NT2/D1 (cell line): ENCODE data around the gene SURF4.
A peak's percentile ranks its signal among the peaks of the same experiment; 100 is the strongest.

ENCODE experiments used
- DNase-seq: peaks from one replicate; pipeline ENCODE4 v3.0.0-alpha.2; 2011; ENCODE audit warnings: low read depth, low spot score
- H3K27me3 ChIP-seq: 2 replicates; pipeline ENCODE4 v1.6.0; 2011; ENCODE audit warnings: mild to moderate bottlenecking; ENCODE audit not compliant: insufficient read length, insufficient read depth
- H3K36me3 ChIP-seq: 2 replicates; pipeline ENCODE4 v1.6.1; 2011; ENCODE audit warnings: mild to moderate bottlenecking, low read length, mixed read lengths; ENCODE audit not compliant: insufficient read depth, insufficient read length
- H3K4me1 ChIP-seq: 2 replicates; pipeline ENCODE4 v1.5.1; 2011; ENCODE audit not compliant: insufficient read depth, insufficient read length
- H3K4me3 ChIP-seq: 2 replicates; pipeline ENCODE4 v1.5.1; 2011; ENCODE audit warnings: low read depth; ENCODE audit not compliant: insufficient read length
- H3K9ac ChIP-seq: 2 replicates; pipeline ENCODE4 v1.6.0; 2011; ENCODE audit warnings: low read depth; ENCODE audit not compliant: insufficient read length
- H3K9me3 ChIP-seq: 2 replicates; pipeline ENCODE4 v1.5.1; 2011; ENCODE audit warnings: mild to moderate bottlenecking, low read length; ENCODE audit not compliant: insufficient read depth
- SUZ12 ChIP-seq: IDR thresholded peaks from 2 replicates; pipeline ENCODE4 v1.6.1; 2011; ENCODE audit not compliant: insufficient read length, insufficient read depth; ENCODE audit errors: extremely low read depth
- YY1 ChIP-seq: IDR thresholded peaks from 2 replicates; pipeline ENCODE4 v1.6.1; 2011; ENCODE audit not compliant: insufficient read length, insufficient read depth
- ZNF274 ChIP-seq: IDR thresholded peaks from 2 replicates; pipeline ENCODE4 v1.6.1; 2011; ENCODE audit warnings: mild to moderate bottlenecking, low read depth, low read length

SURF4 gene

GRCh38 chr9:133419005-133419404, 43.1 kb upstream of the SURF4 start:
- DNase-seq, result no peak
- H3K9me3 ChIP-seq, result no peaks in the 10 kb centered on the region
- peaks cover 27% of the 10 kb centered on the region for H3K36me3 ChIP-seq
- peak overlapping the region; percentile 92 for H3K4me3 ChIP-seq
- TF ChIP-seq ZNF274 (no peak), SUZ12 (no peak), YY1 (no peak)
- peaks cover 17% of the 10 kb centered on the region for H3K4me1 ChIP-seq
- no peaks in the 10 kb centered on the region for H3K27me3 ChIP-seq
- H3K9ac ChIP-seq, result peak overlapping the region; percentile 98

GRCh38 chr9:133417541-133418461, 41.9 kb upstream of the SURF4 start, which contains the start of gene REXO4:
REXO4 (minus strand) TSS chr9:133418010; CDS start chr9:133417844, 166 bp downstream.
- Histone ChIP-seq H3K4me1 (peaks cover 17% of the 10 kb centered on the region), H3K4me3 (peak within 1 kb of the TSS; percentile 92), H3K9ac (peak within 1 kb of the TSS; percentile 98), H3K36me3 (peaks cover 39% of the 10 kb centered on the region), H3K9me3 (no peaks in the 10 kb centered on the region), H3K27me3 (no peaks in the 10 kb centered on the region)
- TF ChIP-seq SUZ12, result no peak
- no peak for TF ChIP-seq ZNF274
- TF ChIP-seq YY1, result no peak
- DNase-seq, result peak; percentile 96

GRCh38 chr9:133415170-133415569, 39.3 kb upstream of the SURF4 start:
- peaks cover 63% of the 10 kb centered on the region for H3K36me3 ChIP-seq
- no peaks in the 10 kb centered on the region for H3K9me3 ChIP-seq
- H3K4me1 ChIP-seq, result peaks cover 2% of the 10 kb centered on the region
- no peaks in the 10 kb centered on the region for H3K27me3 ChIP-seq
- H3K4me3 ChIP-seq, result no peak overlapping the region
- H3K9ac ChIP-seq, result no peak overlapping the region
- DNase-seq, result no peak
- TF ChIP-seq ZNF274, result no peak

- Histone ChIP-seq H3K27me3 (no peaks in the 10 kb centered on the region), H3K36me3 (peaks cover 97% of the 10 kb centered on the region), H3K4me3 (no peak overlapping the region), H3K9me3 (no peaks in the 10 kb centered on the region), H3K9ac (no peak overlapping the region), H3K4me1 (peaks cover 2% of the 10 kb centered on the region)
- DNase-seq, result no peak
- no peak for TF ChIP-seq SUZ12
- no peak for TF ChIP-seq ZNF274
- no peak for TF ChIP-seq YY1
These were observed 32.2 kb upstream of the SURF4 start for GRCh38 chr9:133408042-133408441.

- Histone ChIP-seq H3K9me3 (no peaks in the 10 kb centered on the region), H3K36me3 (peaks cover 97% of the 10 kb centered on the region), H3K27me3 (no peaks in the 10 kb centered on the region), H3K9ac (no peak overlapping the region), H3K4me3 (no peak overlapping the region), H3K4me1 (peaks cover 2% of the 10 kb centered on the region)
- TF ChIP-seq SUZ12 (no peak), YY1 (no peak), ZNF274 (no peak)
- DNase-seq, result peak; percentile 64
These were observed 30.8 kb upstream of the SURF4 start for GRCh38 chr9:133406480-133407307.

- Histone ChIP-seq H3K27me3 (no peaks in the 10 kb centered on the region), H3K9ac (no peak overlapping the region), H3K36me3 (peaks cover 95% of the 10 kb centered on the region), H3K4me1 (peaks cover 2% of the 10 kb centered on the region), H3K4me3 (no peak overlapping the region), H3K9me3 (no peaks in the 10 kb centered on the region)
- no peak for DNase-seq
- TF ChIP-seq ZNF274 (no peak), YY1 (no peak), SUZ12 (no peak)
These were observed 29.9 kb upstream of the SURF4 start for GRCh38 chr9:133405508-133406438.
